H9 (cell line): ENCODE data around the gene ATG5. TPM values are rescaled to one million over a fixed set of nuclear protein-coding genes. Genes with fewer than 3 reads are reported as not detected.

ENCODE experiments used
- DNase-seq: peaks from one replicate; pipeline ENCODE4 v3.0.0-alpha.2; 2017
- H2AFZ ChIP-seq: one replicate; pipeline ENCODE4 v1.6.1; 2013; ENCODE audit warnings: mild to moderate bottlenecking, low read length, control low read depth, moderate library complexity
- H2AK5ac ChIP-seq: 2 replicates; pipeline ENCODE4 v1.6.1; 2013; ENCODE audit warnings: low read length, control low read depth, mixed read lengths; ENCODE audit not compliant: insufficient read length
- H2BK120ac ChIP-seq: one replicate; pipeline ENCODE4 v1.6.1; 2013; ENCODE audit warnings: low read depth, mild to moderate bottlenecking, low read length, control low read depth, inconsistent platforms; ENCODE audit not compliant: poor library complexity, severe bottlenecking
- H2BK12ac ChIP-seq: 2 replicates; pipeline ENCODE4 v1.6.1; 2013; ENCODE audit warnings: low read length, control low read depth, mixed read lengths, low read depth; ENCODE audit not compliant: insufficient read length
- H2BK15ac ChIP-seq: 2 replicates; pipeline ENCODE4 v1.6.1; 2013; ENCODE audit warnings: low read depth, low read length, control low read depth
- H2BK20ac ChIP-seq: one replicate; pipeline ENCODE4 v1.6.1; 2013; ENCODE audit warnings: low read depth, mild to moderate bottlenecking, low read length, control low read depth, inconsistent platforms; ENCODE audit not compliant: poor library complexity, severe bottlenecking
- H2BK5ac ChIP-seq: 2 replicates; pipeline ENCODE4 v1.6.1; 2013; ENCODE audit warnings: low read length, control low read depth, mixed read lengths; ENCODE audit not compliant: insufficient read length
- H3K14ac ChIP-seq: 2 replicates; pipeline ENCODE4 v1.6.1; 2013; ENCODE audit warnings: low read length, control low read depth; ENCODE audit not compliant: insufficient read depth
- H3K18ac ChIP-seq: 2 replicates; pipeline ENCODE4 v1.6.1; 2013; ENCODE audit warnings: low read depth, mild to moderate bottlenecking, mixed read lengths, low read length, control low read depth; ENCODE audit not compliant: insufficient read length
- H3K23ac ChIP-seq: 2 replicates; pipeline ENCODE4 v1.6.1; 2013; ENCODE audit warnings: low read length, control low read depth, mixed read lengths, low read depth; ENCODE audit not compliant: insufficient read length
- H3K23me2 ChIP-seq: 2 replicates; pipeline ENCODE4 v1.6.1; 2013; ENCODE audit warnings: low read depth, mild to moderate bottlenecking, mixed read lengths, low read length, control low read depth; ENCODE audit not compliant: insufficient read length, poor library complexity, severe bottlenecking
- H3K27ac ChIP-seq: 2 replicates; pipeline ENCODE4 v1.5.1; 2013; ENCODE audit warnings: low read length, control low read depth, mixed read lengths, low read depth; ENCODE audit not compliant: insufficient read length
- H3K27me3 ChIP-seq: 2 replicates; pipeline ENCODE4 v1.6.1; 2013; ENCODE audit warnings: low read length, control low read depth, inconsistent platforms; ENCODE audit not compliant: insufficient read depth
- H3K4ac ChIP-seq: 2 replicates; pipeline ENCODE4 v1.6.1; 2013; ENCODE audit warnings: low read depth, mild to moderate bottlenecking, control low read depth, inconsistent platforms, low read length, moderate library complexity
- H3K4me1 ChIP-seq: 2 replicates; pipeline ENCODE4 v1.6.1; 2013; ENCODE audit warnings: low read length, control low read depth, inconsistent platforms; ENCODE audit not compliant: insufficient read depth
- H3K4me2 ChIP-seq: 2 replicates; pipeline ENCODE4 v1.6.1; 2013; ENCODE audit warnings: low read length, control low read depth, mixed read lengths; ENCODE audit not compliant: insufficient read length, insufficient read depth
- H3K56ac ChIP-seq: 2 replicates; pipeline ENCODE4 v1.6.1; 2013; ENCODE audit warnings: low read depth, mild to moderate bottlenecking, mixed read lengths, low read length, control low read depth; ENCODE audit not compliant: insufficient read length
- H3K79me1 ChIP-seq: 2 replicates; pipeline ENCODE4 v1.6.1; 2013; ENCODE audit warnings: low read depth, mild to moderate bottlenecking, moderate library complexity, low read length, control low read depth, inconsistent platforms; ENCODE audit not compliant: insufficient read depth, poor library complexity, severe bottlenecking
- H3K79me2 ChIP-seq: 2 replicates; pipeline ENCODE4 v1.6.1; 2013; ENCODE audit warnings: low read length, control low read depth, inconsistent platforms; ENCODE audit not compliant: insufficient read depth
- H3K9ac ChIP-seq: 2 replicates; pipeline ENCODE4 v1.6.1; 2013; ENCODE audit warnings: low read length, control low read depth, mixed read lengths; ENCODE audit not compliant: insufficient read length; ENCODE audit errors: extremely low read depth
- H3K9me3 ChIP-seq: one replicate; pipeline ENCODE4 v1.6.1; 2013; ENCODE audit warnings: low read depth, low read length, inconsistent platforms; ENCODE audit not compliant: control insufficient read depth
- H3T11ph ChIP-seq: one replicate; pipeline ENCODE4 v1.6.1; 2013; ENCODE audit warnings: mild to moderate bottlenecking, low read length, control low read depth, inconsistent platforms
- H4K20me1 ChIP-seq: one replicate; pipeline ENCODE4 v1.6.1; 2013; ENCODE audit not compliant: control insufficient read depth, insufficient read length, insufficient read depth
- H4K5ac ChIP-seq: 2 replicates; pipeline ENCODE4 v1.6.1; 2013; ENCODE audit warnings: low read depth, mild to moderate bottlenecking, mixed read lengths, low read length, control low read depth; ENCODE audit not compliant: insufficient read length
- H4K8ac ChIP-seq: replicated peaks from 2 replicates; pipeline ENCODE4 v1.6.1; 2013; ENCODE audit warnings: low read length, control low read depth, mixed read lengths, low read depth; ENCODE audit not compliant: insufficient read length
- H4K91ac ChIP-seq: 2 replicates; pipeline ENCODE4 v1.6.1; 2013; ENCODE audit warnings: low read depth, mild to moderate bottlenecking, moderate library complexity, mixed read lengths, low read length, control low read depth; ENCODE audit not compliant: insufficient read length
- H3K27ac Mint-ChIP-seq, 3 experiments: 2 replicates in 2 of 3; 3 replicates in 1 of 3; pipeline ENCODE4 v1.8.0; 2020 to 2021; ENCODE audit warnings: mixed read lengths in 3 of 3, mild to moderate bottlenecking in 1 of 3, moderate library complexity in 1 of 3
- H3K27me3 Mint-ChIP-seq: 2 replicates; pipeline ENCODE4 v1.8.0; 2021; ENCODE audit warnings: low read depth, mild to moderate bottlenecking, moderate library complexity, mixed read lengths
- H3K36me3 Mint-ChIP-seq, 3 experiments: 2 replicates in 2 of 3; 3 replicates in 1 of 3; pipeline ENCODE4 v1.8.0; 2020 to 2021; ENCODE audit warnings: low read depth in 3 of 3, mixed read lengths in 3 of 3; ENCODE audit not compliant: insufficient read depth in 1 of 3
- H3K4me1 Mint-ChIP-seq, 2 experiments: 2 replicates each; pipeline ENCODE4 v1.8.0; 2020; ENCODE audit warnings: mixed read lengths in 2 of 2
- H3K4me3 Mint-ChIP-seq, 2 experiments: 2 replicates in 1 of 2; 3 replicates in 1 of 2; pipeline ENCODE4 v1.8.0; 2020 to 2021; ENCODE audit warnings: mild to moderate bottlenecking in 2 of 2, mixed read lengths in 2 of 2, moderate library complexity in 1 of 2
- H3K9me3 Mint-ChIP-seq, 2 experiments: 2 replicates in 1 of 2; 3 replicates in 1 of 2; pipeline ENCODE4 v1.8.0; 2020; ENCODE audit warnings: mild to moderate bottlenecking in 2 of 2, mixed read lengths in 2 of 2, moderate library complexity in 1 of 2
- CTCF ChIP-seq: fragments of 200-600 bp; sonication (generic); conservative IDR thresholded peaks from 3 replicates; pipeline ENCODE4 v1.8.0; 2021; ENCODE audit warnings: antibody characterized with exemption, mild to moderate bottlenecking
- WGBS: extraction: QIAGEN DNeasy Blood & Tissue Kit; methylation state at CpG from one replicate; pipeline ENCODE4 v1.1.7; 2013; ENCODE audit warnings: missing lambda C conversion rate, low lambda C conversion rate, mixed read lengths; ENCODE audit not compliant: insufficient read length; ENCODE audit errors: extremely low coverage; 5-methylcytosine and 5-hydroxymethylcytosine counted together
- total RNA-seq: library from RNA; stranded (reverse); gene quantifications from 2 replicates; pipeline ENCODE4 v1.2.1, GENCODE V29; 2021

The ATG5 gene
- total RNA-seq, 1 experiment from 2014 or later: 36.7 TPM

DNA sequence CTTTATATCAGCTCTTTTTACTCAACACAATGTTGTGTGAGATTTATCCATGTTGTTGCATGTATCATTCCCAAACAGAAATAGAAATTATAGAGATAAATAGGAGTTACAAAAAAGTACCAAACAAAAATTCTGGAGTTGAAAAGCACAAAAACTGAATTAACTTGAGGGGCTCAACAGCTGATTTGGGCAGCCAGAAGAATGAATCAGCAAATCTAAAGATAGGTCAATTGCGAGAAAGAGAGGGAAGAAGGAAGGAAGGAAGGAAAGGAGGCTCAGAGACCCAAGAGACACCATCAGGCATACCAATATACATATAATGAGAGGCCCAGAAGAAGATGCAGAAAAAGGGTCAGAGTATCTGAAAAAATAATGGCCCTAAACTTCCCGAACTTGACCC, 98.9 kb downstream of the ATG5 start:
- H3K23me2 ChIP-seq: no peaks in the 10 kb centered on the region

More for the DNA sequence above, 98.9 kb downstream of the ATG5 start:
- Mint-ChIP-seq H3K27ac (no peak overlapping the region), H3K4me3 (no peak overlapping the region), H3K27me3 (no peaks in the 10 kb centered on the region; the same call in 1 of the 2 replicates), H3K36me3 (peaks cover 18 to 36% (median 26%) of the 10 kb centered on the region in 3 experiments), H3K9me3 (peaks cover 13 to 14% of the 10 kb centered on the region in 2 experiments), H3K4me1 (0 out of 4 replicates have a peak, but pooled peaks cover 0 to 4% of the 10 kb centered on the region in 2 experiments)
- Histone ChIP-seq H3K23ac (no peak overlapping the region), H2BK15ac (no peak overlapping the region), H4K5ac (no peak overlapping the region), H2AFZ (no peak overlapping the region), H3K79me1 (no peaks in the 10 kb centered on the region), H3K18ac (no peak overlapping the region), H4K20me1 (no peaks in the 10 kb centered on the region), H2AK5ac (no peak overlapping the region), H3T11ph (no peak overlapping the region), H4K91ac (no peak overlapping the region), H3K9me3 (no peaks in the 10 kb centered on the region), H3K56ac (no peak overlapping the region), H2BK20ac (no peak overlapping the region), H3K27me3 (no peaks in the 10 kb centered on the region), H2BK5ac (no peak overlapping the region), H2BK120ac (no peak overlapping the region), H3K27ac (no peak overlapping the region), H3K4ac (no peak overlapping the region), H3K79me2 (no peaks in the 10 kb centered on the region), H3K9ac (no peak overlapping the region), H3K14ac (no peak overlapping the region), H3K4me1 (no peaks in the 10 kb centered on the region), H3K4me2 (no peak overlapping the region), H4K8ac (no peak overlapping the region), H2BK12ac (no peak overlapping the region)
- TF ChIP-seq CTCF: no peak
- no CpG with 5 or more reads among the region's 2 CpGs for WGBS
- DNase-seq: no peak
